Activated CD4-positive, alpha-beta T cell treated with anti-CD3 and anti-CD28 coated beads, Interleukin-2, amount 10 ng/mL, durations not matched to agents 24 days and 14 days (primary cell): Measurements from ENCODE around the gene MBIP. TPM values are rescaled to one million over a fixed set of nuclear protein-coding genes. Genes with fewer than 3 reads are reported as not detected.
"Not testable (repeated sequence)": the region's sequence is repeated elsewhere in the genome, so short reads cannot be mapped to it uniquely, and the experiment has no call there.

Experiments
- DNase-seq: peaks from one replicate; pipeline ENCODE4 v3.0.0; 2022
- H3K27ac Mint-ChIP-seq: one replicate; pipeline ENCODE4 v1.8.0; 2022; ENCODE audit warnings: mild to moderate bottlenecking, mixed read lengths
- H3K27me3 Mint-ChIP-seq: one replicate; pipeline ENCODE4 v1.8.0; 2022; ENCODE audit warnings: mixed read lengths
- H3K36me3 Mint-ChIP-seq: one replicate; pipeline ENCODE4 v1.8.0; 2022; ENCODE audit warnings: low read depth, mild to moderate bottlenecking, mixed read lengths
- H3K4me1 Mint-ChIP-seq: one replicate; pipeline ENCODE4 v1.8.0; 2021; ENCODE audit warnings: mixed read lengths
- H3K4me3 Mint-ChIP-seq: one replicate; pipeline ENCODE4 v1.8.0; 2022; ENCODE audit warnings: mild to moderate bottlenecking, moderate library complexity, mixed read lengths
- H3K9me3 Mint-ChIP-seq: one replicate; pipeline ENCODE4 v1.8.0; 2021; ENCODE audit warnings: mixed read lengths
- intact Hi-C: fragments of 100-400 bp; cut with micrococcal nuclease; formaldehyde crosslinking; loops from one replicate; pipeline ENCODE4 v1.15.1; 2023
- total RNA-seq: library from RNA; stranded (reverse); gene quantifications from 2 replicates; pipeline ENCODE4 v1.2.3, GENCODE V29; 2022

The MBIP gene
- 30.3 and 31.3 TPM in 2 replicates for total RNA-seq

- Mint-ChIP-seq H3K27ac (peak within 1 kb of the TSS; percentile 93), H3K36me3 (peaks cover 5% of the 10 kb centered on the region)
- intact Hi-C loops: loop anchor here (2.0 kb wide), 1 partner anchor 494 kb away; the partner anchor contains the start of gene BRMS1L
Measured at GRCh38 chr14:36320200-36320896, at the start of gene MBIP. Gene MBIP (minus strand): TSS chr14:36320637. CDS start chr14:36320588, 49 bp downstream.

GRCh38 chr14:36367985-36368774, 47.7 kb upstream of the MBIP start:
- DNase-seq: no peak
- Mint-ChIP-seq H3K27me3 (peaks cover 10% of the 10 kb centered on the region), H3K4me3 (no peak overlapping the region), H3K36me3 (no peaks in the 10 kb centered on the region), H3K9me3 (no peaks in the 10 kb centered on the region), H3K4me1 (no peaks in the 10 kb centered on the region), H3K27ac (no peak overlapping the region)
- intact Hi-C loops: no loop called here

More at GRCh38 chr14:36320200-36320896, at the start of gene MBIP:
- H3K4me1 Mint-ChIP-seq: peaks cover 15% of the 10 kb centered on the region
- peaks cover 21% of the 10 kb centered on the region for H3K27me3 Mint-ChIP-seq
- H3K9me3 Mint-ChIP-seq: peaks cover 5% of the 10 kb centered on the region
- peak within 1 kb of the TSS; percentile 87 for H3K4me3 Mint-ChIP-seq
- DNase-seq: peak; percentile 96

GRCh38 chr14:36365766-36366165, 45.3 kb upstream of the MBIP start:
- intact Hi-C loops: no loop called here
- DNase-seq: no peak
- Mint-ChIP-seq H3K27me3 (peaks cover 10% of the 10 kb centered on the region), H3K4me1 (no peaks in the 10 kb centered on the region), H3K27ac (no peak overlapping the region), H3K9me3 (no peaks in the 10 kb centered on the region), H3K4me3 (no peak overlapping the region), H3K36me3 (no peaks in the 10 kb centered on the region)

GRCh38 chr14:36363704-36364103, 43.3 kb upstream of the MBIP start:
- no peaks in the 10 kb centered on the region for H3K36me3 Mint-ChIP-seq
- intact Hi-C loops: no loop called here
- H3K27me3 Mint-ChIP-seq: peaks cover 14% of the 10 kb centered on the region
- no peaks in the 10 kb centered on the region for H3K4me1 Mint-ChIP-seq
- H3K27ac Mint-ChIP-seq: no peak overlapping the region
- DNase-seq: no peak
- H3K4me3 Mint-ChIP-seq: no peak overlapping the region
- H3K9me3 Mint-ChIP-seq: peaks cover 3% of the 10 kb centered on the region

- H3K36me3 Mint-ChIP-seq: no peaks in the 10 kb centered on the region
- H3K27ac Mint-ChIP-seq: no peak overlapping the region
- H3K9me3 Mint-ChIP-seq: peaks cover 3% of the 10 kb centered on the region
- H3K4me3 Mint-ChIP-seq: no peak overlapping the region
- no peak for DNase-seq
- H3K4me1 Mint-ChIP-seq: no peaks in the 10 kb centered on the region
- intact Hi-C loops: no loop called here
- H3K27me3 Mint-ChIP-seq: peaks cover 14% of the 10 kb centered on the region
Measured at GRCh38 chr14:36362648-36363047, 42.2 kb upstream of the MBIP start.

- DNase-seq: no peak
- Mint-ChIP-seq H3K4me3 (no peak overlapping the region), H3K4me1 (no peaks in the 10 kb centered on the region), H3K27ac (no peak overlapping the region), H3K27me3 (peaks cover 9% of the 10 kb centered on the region), H3K9me3 (peaks cover 7% of the 10 kb centered on the region), H3K36me3 (no peaks in the 10 kb centered on the region)
- intact Hi-C loops: no loop called here
Measured at GRCh38 chr14:36361210-36361853, 40.9 kb upstream of the MBIP start.

- no peak for DNase-seq
- no peak overlapping the region for H3K4me3 Mint-ChIP-seq
- no peak overlapping the region for H3K27ac Mint-ChIP-seq
- peaks cover 17% of the 10 kb centered on the region for H3K9me3 Mint-ChIP-seq
- intact Hi-C loops: no loop called here
- no peaks in the 10 kb centered on the region for H3K36me3 Mint-ChIP-seq
- H3K27me3 Mint-ChIP-seq: peaks cover 4% of the 10 kb centered on the region
- H3K4me1 Mint-ChIP-seq: no peaks in the 10 kb centered on the region
Measured at GRCh38 chr14:36356862-36357261, 36.4 kb upstream of the MBIP start.

GRCh38 chr14:36346052-36346451, 25.6 kb upstream of the MBIP start:
- Mint-ChIP-seq H3K27ac (no peak overlapping the region), H3K9me3 (no peaks in the 10 kb centered on the region), H3K4me3 (no peak overlapping the region), H3K4me1 (no peaks in the 10 kb centered on the region), H3K36me3 (no peaks in the 10 kb centered on the region), H3K27me3 (peaks cover 11% of the 10 kb centered on the region)
- DNase-seq: no peak
- intact Hi-C loops: no loop called here

GRCh38 chr14:36344211-36344610, 23.8 kb upstream of the MBIP start:
- intact Hi-C loops: no loop called here
- Mint-ChIP-seq H3K27me3 (peaks cover 12% of the 10 kb centered on the region), H3K4me1 (no peaks in the 10 kb centered on the region)

GRCh38 chr14:36341811-36342210, 21.4 kb upstream of the MBIP start:
- H3K9me3 Mint-ChIP-seq, intact Hi-C loops, H3K27ac Mint-ChIP-seq, H3K4me1 Mint-ChIP-seq, H3K36me3 Mint-ChIP-seq, H3K4me3 Mint-ChIP-seq, DNase-seq: not testable (repeated sequence)
- H3K27me3 Mint-ChIP-seq: peaks cover 16% of the 10 kb centered on the region

More at GRCh38 chr14:36344211-36344610, 23.8 kb upstream of the MBIP start:
- H3K9me3 Mint-ChIP-seq: no peaks in the 10 kb centered on the region
- no peak for DNase-seq
- H3K4me3 Mint-ChIP-seq: no peak overlapping the region
- no peak overlapping the region for H3K27ac Mint-ChIP-seq
- no peaks in the 10 kb centered on the region for H3K36me3 Mint-ChIP-seq

GRCh38 chr14:36340276-36340890, 19.9 kb upstream of the MBIP start:
- H3K27ac Mint-ChIP-seq: no peak overlapping the region

GRCh38 chr14:36339816-36340215, 19.4 kb upstream of the MBIP start:
- Mint-ChIP-seq H3K4me3 (no peak overlapping the region), H3K9me3 (no peaks in the 10 kb centered on the region), H3K27ac (no peak overlapping the region), H3K36me3 (no peaks in the 10 kb centered on the region), H3K4me1 (no peaks in the 10 kb centered on the region), H3K27me3 (peaks cover 14% of the 10 kb centered on the region)
- intact Hi-C loops: no loop called here
- DNase-seq: no peak

More at GRCh38 chr14:36340276-36340890, 19.9 kb upstream of the MBIP start:
- no peak overlapping the region for H3K4me3 Mint-ChIP-seq
- H3K27me3 Mint-ChIP-seq: peaks cover 13% of the 10 kb centered on the region
- DNase-seq: no peak
- H3K9me3 Mint-ChIP-seq: no peaks in the 10 kb centered on the region
- intact Hi-C loops: no loop called here
- no peaks in the 10 kb centered on the region for H3K36me3 Mint-ChIP-seq
- H3K4me1 Mint-ChIP-seq: no peaks in the 10 kb centered on the region

GRCh38 chr14:36333119-36333518, 12.7 kb upstream of the MBIP start:
- H3K36me3 Mint-ChIP-seq: no peaks in the 10 kb centered on the region
- no peaks in the 10 kb centered on the region for H3K9me3 Mint-ChIP-seq
- no peak overlapping the region for H3K4me3 Mint-ChIP-seq
- H3K27me3 Mint-ChIP-seq: peaks cover 16% of the 10 kb centered on the region
- intact Hi-C loops: no loop called here
- DNase-seq: no peak
- H3K4me1 Mint-ChIP-seq: no peaks in the 10 kb centered on the region
- no peak overlapping the region for H3K27ac Mint-ChIP-seq
